ENCODE data around the gene VGF. TPM values are rescaled to one million over a fixed set of nuclear protein-coding genes. Genes with fewer than 3 reads are reported as not detected.
A peak's percentile ranks its signal among the peaks of the same experiment; 100 is the strongest.
"Not testable (repeated sequence)": the region's sequence is repeated elsewhere in the genome, so short reads cannot be mapped to it uniquely, and the experiment has no call there.

Gene VGF
- not detected in 2 replicates for total RNA-seq

- peak; percentile 70 to 93 for DNase-seq (ENCODE audit: low read depth in 2 of 2)
Observed at GRCh38 chr7:101165075-101165957, at the start of gene VGF. TSS of gene VGF (minus strand) at chr7:101165569. CDS start at chr7:101164843, 726 bp downstream.

- DNase-seq (ENCODE audit: low read depth in 2 of 2): no peak
Observed at GRCh38 chr7:101212014-101212413, 46.6 kb upstream of the VGF start.

GRCh38 chr7:101211501-101211900 is 46.1 kb upstream of the VGF start:
- DNase-seq (ENCODE audit: low read depth in 2 of 2): no peak

- DNase-seq (ENCODE audit: low read depth in 2 of 2): no peak
Observed at GRCh38 chr7:101210143-101210542, 44.8 kb upstream of the VGF start.

GRCh38 chr7:101208794-101209193 is 43.4 kb upstream of the VGF start:
- no peak for DNase-seq (ENCODE audit: low read depth in 2 of 2)

GRCh38 chr7:101207459-101207858 is 42.1 kb upstream of the VGF start:
- no peak for DNase-seq (ENCODE audit: low read depth in 2 of 2)

GRCh38 chr7:101206665-101207042 is 41.3 kb upstream of the VGF start:
- DNase-seq (ENCODE audit: low read depth in 2 of 2): no peak

GRCh38 chr7:101205901-101206664 is 40.7 kb upstream of the VGF start:
- no peak for DNase-seq (ENCODE audit: low read depth in 2 of 2)

GRCh38 chr7:101203740-101204738 is 38.7 kb upstream of the VGF start:
- not testable (repeated sequence) for DNase-seq (ENCODE audit: low read depth in 2 of 2)

- no peak for DNase-seq (ENCODE audit: low read depth in 2 of 2)
Observed at GRCh38 chr7:101202603-101202918, 37.2 kb upstream of the VGF start.

- DNase-seq (ENCODE audit: low read depth in 2 of 2): no peak
Observed at GRCh38 chr7:101201695-101202602, 36.6 kb upstream of the VGF start.

GRCh38 chr7:101200862-101201599 is 35.7 kb upstream of the VGF start, which contains the start of gene MOGAT3:
TSS of gene MOGAT3 (minus strand) at chr7:101201036. CDS start at chr7:101200854, 182 bp downstream.
- no peak for DNase-seq (ENCODE audit: low read depth in 2 of 2)

- DNase-seq (ENCODE audit: low read depth in 2 of 2): no peak
Observed at GRCh38 chr7:101200504-101200861, 35.1 kb upstream of the VGF start.

GRCh38 chr7:101199522-101199921 is 34.2 kb upstream of the VGF start:
- DNase-seq (ENCODE audit: low read depth in 2 of 2): not testable (repeated sequence)

- DNase-seq (ENCODE audit: low read depth in 2 of 2): no peak
Observed at GRCh38 chr7:101198476-101198875, 33.1 kb upstream of the VGF start.

GRCh38 chr7:101197991-101198390 is 32.6 kb upstream of the VGF start:
- DNase-seq (ENCODE audit: low read depth in 2 of 2): no peak

GRCh38 chr7:101195884-101196283 is 30.5 kb upstream of the VGF start:
- no peak for DNase-seq (ENCODE audit: low read depth in 2 of 2)

GRCh38 chr7:101189109-101189508 is 23.7 kb upstream of the VGF start:
- no peak for DNase-seq (ENCODE audit: low read depth in 2 of 2)

GRCh38 chr7:101186844-101187428 is 21.6 kb upstream of the VGF start:
- DNase-seq (ENCODE audit: low read depth in 2 of 2): no peak

All from dermis microvascular lymphatic vessel endothelial cell (primary cell).